Right ventricle myocardium inferior (tissue), 1 donor: ENCODE data around the gene PIH1D2. TPM values are rescaled to one million over a fixed set of nuclear protein-coding genes. Genes with fewer than 3 reads are reported as not detected.
"Not testable (repeated sequence)": the region's sequence is repeated elsewhere in the genome, so short reads cannot be mapped to it uniquely, and the experiment has no call there.

Experiments
- ATAC-seq: fragments of 200-7000 bp; cut with Tn5 transposase; one replicate; pipeline ENCODE4 v1.9.1; 2020; ENCODE audit warnings: mild to moderate bottlenecking, moderate library complexity
- DNase-seq: peaks from one replicate; pipeline ENCODE4 v3.0.0; 2021; ENCODE audit errors: missing footprints
- intact Hi-C: fragments of 100-400 bp; cut with DNase I; formaldehyde crosslinking; loops from one replicate; pipeline ENCODE4 v1.11.0; 2022
- long read RNA-seq: library from polyadenylated mRNA; unstranded; transcript quantifications from one replicate; pipeline ENCODE4 v2.0.0, GENCODE V29; 2021
- total RNA-seq: library from RNA; stranded (reverse); fragmentation: NEBNext Ultra II Directional; extraction: Animal tissue kit (Norgen Biotek cat#: 25700); gene quantifications from one replicate; pipeline ENCODE4 v1.2.1, GENCODE V29; 2021
- donor health status: DM: no; HTN: yes; CAD: no; lungs with severe emphysema.

Gene PIH1D2, protein sequence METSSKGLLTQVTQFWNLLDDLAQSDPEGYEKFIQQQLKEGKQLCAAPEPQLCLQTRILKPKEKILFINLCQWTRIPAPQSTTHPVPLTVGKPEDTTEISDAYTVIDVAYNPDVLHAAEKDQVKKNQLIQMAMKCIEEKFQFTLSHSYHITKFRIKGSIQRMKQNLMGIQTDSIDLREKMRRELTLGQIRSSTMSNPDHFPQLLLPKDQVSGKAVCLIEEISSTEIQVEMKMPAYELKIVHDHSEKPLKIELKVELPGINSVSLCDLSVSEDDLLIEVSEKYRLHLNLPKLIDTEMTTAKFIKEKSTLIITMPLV
- total RNA-seq, result 1.2 TPM
- long read RNA-seq, result 0 reads

DNA sequence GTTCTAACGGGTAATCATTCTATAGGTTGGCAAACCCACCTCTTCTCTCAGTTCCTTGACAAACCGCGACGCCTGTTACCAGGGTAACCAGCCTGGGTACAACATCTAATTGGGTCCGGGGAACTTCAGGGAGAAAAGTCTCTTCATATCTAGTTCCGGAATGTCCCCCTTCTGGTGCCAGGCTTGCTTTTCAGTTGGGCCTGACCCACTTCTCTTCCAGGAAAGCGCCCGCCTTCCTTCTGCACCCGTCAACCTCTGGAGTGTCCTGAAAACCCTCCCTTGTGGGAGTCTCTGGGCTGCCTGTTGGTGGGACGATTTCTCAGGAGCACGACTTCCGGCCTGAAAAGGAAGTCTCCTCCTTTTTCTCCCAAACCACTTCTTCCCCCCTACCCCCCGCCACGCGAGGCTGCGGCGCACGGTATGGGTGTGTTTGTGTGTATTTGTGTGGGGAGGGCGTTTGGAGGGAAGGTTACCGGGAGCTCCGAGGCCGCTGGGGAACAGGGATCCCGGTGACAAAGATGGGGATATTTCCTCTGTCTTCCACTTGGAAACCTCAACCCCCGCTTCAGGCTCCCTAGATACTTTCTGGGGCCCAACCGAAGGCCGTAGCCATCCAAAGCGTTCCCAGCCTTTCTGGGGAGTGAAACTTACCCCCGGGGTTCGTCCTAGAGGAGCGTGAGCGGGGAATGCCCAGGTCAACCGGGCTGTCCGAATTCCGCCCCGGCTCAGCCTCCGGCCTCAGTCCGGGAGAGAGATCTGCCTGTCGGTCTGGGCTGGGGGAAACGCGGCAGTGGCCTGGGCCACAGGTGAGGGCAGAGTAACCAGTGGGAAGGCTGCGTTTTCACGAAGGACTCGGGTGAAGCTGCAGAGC, at the start of gene PIH1D2, which contains the start of gene NKAPD1:
Gene PIH1D2 (minus strand): TSS at position 77 of the 871 bp plus-strand sequence. CDS start 843 bp downstream, outside the sequence.
Gene NKAPD1 (plus strand): TSS at position 359 of the 871 bp plus-strand sequence. CDS start 1,276 bp downstream, outside the sequence.
- peak; percentile 90 for ATAC-seq
- DNase-seq, result peak; percentile 85
- intact Hi-C loops, result no loop called here

DNA sequence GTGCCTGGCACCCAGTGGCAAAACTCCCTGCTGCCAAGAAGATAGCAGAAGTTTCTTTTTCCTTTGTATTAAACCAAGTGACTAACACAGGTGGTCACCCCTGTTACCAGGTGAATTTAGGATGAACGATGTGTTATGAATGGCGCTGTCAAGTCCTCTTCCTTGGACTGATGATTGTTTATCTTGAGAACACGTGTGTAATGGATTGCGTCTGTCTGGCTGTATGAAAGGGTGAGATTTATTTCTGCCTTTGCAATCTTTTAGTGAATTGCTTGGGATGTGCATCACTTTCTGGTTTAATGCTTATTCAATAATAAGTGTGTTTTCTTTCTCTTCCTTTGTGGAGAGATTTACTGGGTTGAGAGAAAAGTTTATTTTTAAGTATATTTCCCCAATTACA, 49.3 kb upstream of the PIH1D2 start:
- intact Hi-C loops, result no loop called here
- DNase-seq, result no peak
- ATAC-seq, result no peak

DNA sequence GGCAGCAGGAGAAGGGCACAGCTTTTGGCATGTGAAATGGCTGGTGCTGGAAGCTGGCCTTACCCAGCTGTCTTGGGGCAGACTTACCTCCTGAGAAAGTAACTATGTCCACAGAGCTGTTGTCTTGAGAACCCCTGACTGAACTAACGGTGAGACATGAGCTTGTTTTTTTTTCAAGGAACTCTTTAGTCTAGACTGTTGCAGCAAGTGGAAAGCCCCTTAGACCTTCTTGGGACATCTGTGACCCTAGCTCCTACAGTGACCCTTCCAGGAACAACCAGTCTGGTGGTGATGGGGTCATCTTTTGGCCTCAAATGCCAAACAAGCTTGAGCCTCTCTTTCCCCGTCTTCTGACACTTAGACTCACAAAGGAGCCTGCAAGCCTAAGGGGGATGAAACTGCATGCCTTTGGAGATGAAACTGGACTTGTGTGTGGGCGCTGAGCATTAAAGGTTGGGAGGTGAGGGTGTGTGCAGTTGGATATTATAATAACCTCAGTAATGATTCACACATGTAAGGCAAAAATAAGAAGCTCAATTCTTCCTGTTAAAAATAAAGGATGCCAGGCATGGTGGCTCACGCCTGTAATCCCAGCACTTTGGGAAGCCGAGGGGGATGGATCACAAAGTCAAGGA, 48.3 kb upstream of the PIH1D2 start:
- no peak for DNase-seq
- intact Hi-C loops, result no loop called here
- no peak for ATAC-seq

DNA sequence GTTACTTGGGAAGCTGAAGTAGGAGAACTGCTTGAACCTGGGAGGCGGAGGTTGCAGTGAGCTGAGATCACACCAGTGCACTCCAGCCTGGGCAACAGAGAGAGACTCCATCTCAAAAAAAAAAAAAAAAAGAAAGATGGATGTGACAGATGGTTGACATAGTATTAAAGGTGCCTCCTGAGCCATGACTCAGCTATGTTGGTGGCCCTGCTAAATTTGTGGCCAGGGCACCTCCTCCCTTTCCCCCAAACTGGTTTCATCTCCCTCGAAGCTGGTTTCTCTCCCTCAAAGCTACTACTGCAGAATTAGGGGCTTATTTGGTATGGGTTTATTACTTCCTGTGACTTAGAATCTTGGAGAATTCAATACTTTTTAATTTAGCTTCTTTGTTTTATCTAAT, 44.4 kb upstream of the PIH1D2 start:
- intact Hi-C loops, result no loop called here
- DNase-seq (no peak), ATAC-seq (no peak)

DNA sequence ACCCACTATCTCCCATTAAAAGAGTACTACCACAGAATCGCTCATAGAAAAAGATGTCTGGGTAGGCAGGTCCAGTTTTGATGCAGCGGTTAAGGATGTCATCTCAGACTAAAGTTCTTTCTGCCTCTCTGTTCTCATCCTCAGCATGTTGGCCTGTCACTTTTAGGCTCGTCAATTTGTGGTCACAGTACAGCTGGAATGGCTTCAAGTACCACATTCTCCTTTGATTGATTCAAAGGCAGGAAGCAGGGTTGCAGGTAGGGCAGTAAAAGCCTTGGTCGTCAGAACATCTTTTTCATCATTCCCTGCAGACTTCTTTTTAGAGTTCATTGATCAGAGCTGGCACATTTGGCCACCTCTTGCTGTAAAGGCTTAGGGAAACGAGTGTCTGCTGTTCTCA, 41.6 kb upstream of the PIH1D2 start:
- no peak for DNase-seq
- intact Hi-C loops, result loop anchor here (2.0 kb wide), 1 partner anchor 59 kb away; the partner anchor contains the start of gene BCO2
- no peak for ATAC-seq

DNA sequence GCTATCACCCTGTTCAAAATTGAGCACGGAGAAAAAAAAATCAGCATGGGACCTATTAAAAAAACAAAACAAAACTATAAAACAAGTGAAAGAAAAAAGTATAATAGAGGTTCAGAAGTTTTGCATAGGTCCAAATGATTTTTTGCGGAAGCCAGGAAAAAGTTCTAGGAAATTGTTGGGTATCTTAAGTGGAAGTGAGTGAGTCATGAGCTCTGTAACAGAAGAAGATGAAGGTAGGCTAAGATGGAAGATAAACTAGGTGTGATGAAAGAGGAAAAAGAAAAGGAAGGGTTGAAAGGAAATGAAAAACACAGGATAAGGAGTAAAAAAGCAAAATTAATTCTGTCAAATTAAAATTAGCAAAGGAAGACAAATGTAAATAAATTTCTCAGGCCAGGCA, 40.6 kb upstream of the PIH1D2 start:
- intact Hi-C loops, result loop anchor here (2.0 to 5.0 kb wide), 2 partner anchors 60 to 168 kb away; partner anchors contain the start of gene BCO2
- DNase-seq, result no peak
- no peak for ATAC-seq

DNA sequence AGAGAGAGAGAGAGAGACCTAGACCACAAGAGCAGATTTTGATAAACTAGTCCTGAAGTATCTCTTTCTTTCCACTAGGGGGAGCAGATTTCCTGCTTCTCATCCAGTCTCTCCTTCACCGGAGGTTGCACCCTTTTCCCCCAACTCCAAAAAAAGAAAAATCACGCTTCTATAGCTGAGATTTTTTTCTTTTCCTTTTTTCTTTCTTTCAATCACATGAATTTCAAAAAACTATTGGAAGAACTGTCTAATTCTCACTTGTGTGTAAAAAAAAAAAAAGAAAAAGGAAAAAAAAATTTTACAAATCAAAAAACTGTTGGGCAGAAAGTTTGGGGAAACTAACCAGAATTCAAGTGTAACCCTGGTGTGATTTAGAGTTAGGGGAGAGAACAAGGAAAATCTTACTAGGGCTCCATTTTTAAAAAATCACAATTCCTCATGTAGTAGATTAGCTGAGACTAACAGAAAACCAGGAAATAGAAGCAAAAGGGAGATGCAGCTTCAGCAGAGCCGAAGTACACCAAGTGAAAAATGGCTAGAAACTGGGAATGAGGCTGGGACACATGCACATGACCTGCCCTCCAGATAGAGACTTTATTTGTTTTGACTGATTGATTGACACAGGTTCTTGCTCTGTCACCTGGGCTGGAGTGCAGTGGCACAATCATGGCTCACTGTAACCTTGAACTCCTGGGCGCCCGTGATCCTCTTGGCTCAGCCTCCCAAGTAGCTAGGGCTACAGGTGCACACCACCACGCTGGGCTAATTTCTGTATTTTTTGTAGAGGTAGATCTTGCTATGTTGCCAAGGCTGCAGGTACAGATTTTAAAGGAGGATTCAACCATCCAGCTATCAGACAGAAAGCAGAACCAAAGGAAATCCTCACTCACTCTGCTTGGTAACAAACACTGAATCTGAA, 40.0 kb upstream of the PIH1D2 start:
- intact Hi-C loops, result loop anchor here (2.0 to 5.0 kb wide), 2 partner anchors 61 to 169 kb away; partner anchors contain the start of gene BCO2
- no peak for ATAC-seq
- no peak for DNase-seq

DNA sequence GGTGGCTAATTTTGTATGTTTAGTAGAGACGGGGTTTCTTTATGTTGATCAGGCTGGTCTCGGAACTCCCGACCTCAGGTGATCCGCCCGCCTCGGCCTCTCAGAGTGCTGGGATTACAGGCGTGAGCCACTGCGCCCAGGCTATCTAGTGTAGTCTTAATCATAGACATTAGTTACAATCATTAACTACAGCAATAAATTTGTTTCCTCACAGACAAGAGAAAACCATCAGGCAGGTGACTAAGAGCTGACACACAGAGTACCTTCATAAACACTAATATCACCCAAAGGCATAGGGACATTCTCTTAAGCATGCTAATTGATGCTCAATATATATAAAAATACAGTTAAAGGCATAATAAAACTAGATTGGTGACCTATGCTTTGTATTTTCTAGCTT, 32.3 kb upstream of the PIH1D2 start:
- ATAC-seq, result no peak
- intact Hi-C loops, result no loop called here

DNA sequence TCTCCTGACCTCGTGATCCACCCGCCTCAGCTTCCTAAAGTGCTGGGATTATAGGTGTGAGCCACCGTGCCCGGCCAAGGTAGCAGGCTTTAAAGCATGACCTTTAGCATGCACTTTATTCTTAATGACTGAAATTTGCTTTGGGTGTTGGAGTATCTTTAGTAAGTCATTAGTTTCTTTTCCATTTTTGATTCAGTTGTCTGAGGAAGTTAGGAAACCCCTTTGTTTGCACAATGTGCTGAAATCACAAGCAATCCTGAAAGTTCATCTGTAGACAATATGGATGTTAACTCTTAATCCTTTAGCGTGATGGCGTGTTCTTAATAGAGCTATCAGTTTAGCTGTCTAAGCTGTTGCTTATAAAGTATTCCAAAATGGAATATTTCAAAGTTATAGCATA, 29.6 kb upstream of the PIH1D2 start:
- ATAC-seq (no peak), DNase-seq (no peak)
- intact Hi-C loops, result no loop called here

More for the DNA sequence above, 32.3 kb upstream of the PIH1D2 start:
- no peak for DNase-seq

DNA sequence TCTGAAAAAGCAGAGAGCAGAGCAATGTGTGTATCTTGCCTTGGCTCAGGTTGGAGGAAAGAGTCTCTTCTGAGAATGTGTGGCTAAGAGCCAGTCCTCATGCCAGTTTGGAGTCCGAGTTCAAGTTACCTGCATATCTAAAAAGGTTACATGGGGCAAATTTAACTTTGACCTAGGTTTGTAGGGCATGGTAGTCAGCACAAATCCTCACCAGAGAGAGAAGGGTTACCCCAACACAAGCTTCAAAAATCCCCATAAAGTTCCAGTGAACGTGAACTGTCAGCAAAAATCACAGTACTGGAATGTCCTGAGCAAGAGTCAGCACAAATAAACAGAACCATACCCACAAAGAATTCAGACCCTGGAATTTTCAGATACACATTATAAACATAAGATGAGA, 26.6 kb upstream of the PIH1D2 start:
- intact Hi-C loops, result no loop called here
- ATAC-seq (no peak), DNase-seq (no peak)

DNA sequence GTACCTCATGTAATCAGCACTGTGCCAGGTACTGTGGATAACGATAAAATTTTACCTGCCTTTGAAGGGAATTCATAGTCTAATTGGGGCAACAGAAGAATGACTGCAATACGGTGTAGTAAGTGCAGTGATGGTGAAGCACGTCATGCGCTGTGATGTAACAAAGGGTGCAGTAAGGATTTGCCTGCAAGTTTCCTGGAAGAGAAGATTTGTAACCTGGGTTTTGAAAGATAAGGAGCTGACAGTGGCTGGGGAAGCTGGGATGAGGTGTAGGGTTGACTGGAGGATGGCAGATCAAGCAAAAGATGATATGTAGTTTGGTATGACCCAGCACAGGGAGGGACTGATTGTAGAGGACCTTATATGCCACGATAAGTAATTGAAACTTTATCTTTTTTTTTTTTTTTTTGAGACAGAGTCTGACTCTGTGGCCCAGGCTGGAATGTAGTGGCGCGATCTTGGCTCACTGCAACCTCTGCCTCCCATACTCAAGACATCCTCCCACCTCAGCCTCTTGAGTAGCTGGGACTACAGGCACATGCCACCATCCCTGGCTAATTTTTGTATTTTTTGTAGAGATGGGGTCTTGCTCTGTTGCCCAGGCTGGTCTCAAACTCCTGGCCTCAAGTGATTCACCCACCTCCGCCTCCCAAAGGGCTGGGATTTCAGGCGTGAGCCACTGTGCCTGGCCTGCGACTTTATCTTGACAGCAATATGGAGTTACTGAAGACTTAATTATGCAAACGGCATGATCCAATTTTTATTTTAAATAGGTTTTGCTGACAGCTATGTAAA, 24.1 kb upstream of the PIH1D2 start:
- DNase-seq, result no peak
- ATAC-seq, result no peak
- intact Hi-C loops, result no loop called here

DNA sequence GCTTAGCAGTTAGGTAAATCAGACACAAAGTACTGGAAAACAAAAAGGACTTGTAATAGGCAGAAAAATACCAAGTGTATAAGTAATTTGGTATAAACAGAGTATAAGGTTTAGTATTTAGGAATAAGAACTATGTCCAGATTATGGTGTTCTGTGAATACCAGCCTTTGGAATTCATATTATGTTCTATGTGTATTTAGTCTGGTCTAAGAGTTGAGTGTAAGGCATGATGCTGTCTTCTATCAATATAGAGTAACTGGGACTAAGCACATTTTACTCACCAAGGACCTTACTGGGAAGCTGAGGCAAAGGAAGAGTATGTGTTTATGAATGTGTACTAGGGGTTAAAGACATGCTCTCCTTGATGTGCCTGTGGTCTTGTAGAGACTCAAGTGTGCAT, 22.4 kb upstream of the PIH1D2 start:
- no peak for ATAC-seq
- DNase-seq, result no peak
- intact Hi-C loops, result no loop called here

DNA sequence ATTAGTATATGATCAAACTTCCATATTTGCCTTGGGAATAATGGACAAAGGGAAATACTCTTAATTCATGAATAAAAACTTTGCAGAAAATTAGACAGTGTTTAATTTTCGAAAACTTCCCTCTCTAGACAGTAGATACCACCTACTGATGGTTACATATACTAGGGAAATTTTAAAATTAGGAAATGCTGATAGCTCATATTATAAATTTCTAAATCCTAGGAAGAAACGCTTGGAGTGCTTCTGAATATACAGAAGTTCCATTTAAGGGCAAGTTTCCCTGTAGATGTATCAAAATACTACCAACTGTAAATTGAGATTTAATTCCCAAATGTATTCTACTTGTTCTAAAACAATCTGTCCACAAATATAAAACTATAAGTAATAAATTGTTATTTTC, 21.5 kb upstream of the PIH1D2 start:
- ATAC-seq, DNase-seq, intact Hi-C loops: not testable (repeated sequence)

DNA sequence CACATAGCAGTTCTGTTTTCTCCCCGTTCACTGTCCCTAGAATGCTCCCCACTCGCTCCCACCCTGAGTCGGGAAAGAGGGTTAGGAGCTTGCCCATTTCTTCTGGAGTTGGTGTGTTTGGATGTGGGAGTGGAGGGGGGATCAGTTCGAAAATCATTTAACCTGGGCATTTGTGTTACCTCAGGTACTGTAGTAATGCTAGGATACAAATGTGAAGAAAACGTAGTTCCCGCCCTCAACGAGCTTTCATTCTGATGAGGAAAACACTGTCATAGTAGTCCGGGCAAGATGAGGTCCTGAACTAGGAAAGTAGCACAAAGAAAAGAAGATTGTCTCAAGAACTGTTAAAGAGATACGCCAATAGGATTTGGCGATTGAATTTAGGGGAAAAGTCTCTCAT, 13.4 kb upstream of the PIH1D2 start:
- ATAC-seq, result peak; percentile 6
- DNase-seq, result no peak
- intact Hi-C loops, result loop anchor here (2.0 to 5.0 kb wide), 2 partner anchors 160 to 208 kb away; partner anchors contain the start of genes CFAP68 and FDXACB1

DNA sequence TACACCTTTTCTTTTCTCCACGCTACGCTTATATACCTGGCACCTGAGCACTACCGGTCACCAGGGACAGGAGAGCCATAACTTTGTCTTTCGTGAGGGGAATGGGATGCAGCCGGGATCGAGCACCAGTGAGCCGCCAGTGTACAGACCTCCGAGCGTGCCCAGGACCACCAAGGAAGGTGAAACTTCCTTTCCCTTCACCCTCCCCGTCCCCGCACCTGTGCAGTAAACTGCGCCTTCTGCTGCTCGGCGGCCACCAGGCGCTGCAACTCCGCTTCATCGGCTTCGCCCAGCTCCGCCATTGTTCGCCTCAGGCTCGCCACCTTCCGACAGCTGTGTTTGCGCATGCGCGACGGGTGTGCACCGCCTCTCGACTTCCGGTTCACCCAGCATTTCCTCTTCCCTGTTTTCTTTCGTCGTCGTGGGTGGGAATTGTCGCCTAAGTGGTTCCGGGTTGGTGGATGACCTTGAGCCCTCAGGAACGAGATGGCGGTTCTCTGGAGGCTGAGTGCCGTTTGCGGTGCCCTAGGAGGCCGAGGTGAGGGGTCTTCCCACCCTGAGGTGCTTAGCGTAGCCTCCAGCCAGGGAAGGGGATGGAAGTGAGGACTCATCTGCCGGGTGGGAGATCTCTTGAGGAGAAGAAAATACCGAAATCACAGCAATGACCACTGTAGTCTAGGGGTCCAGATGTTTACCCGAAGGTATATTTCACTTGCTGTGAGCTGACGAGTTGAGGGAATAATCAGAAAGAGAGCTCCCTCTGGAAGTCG, 12.8 kb upstream of the PIH1D2 start, which contains the start of the genes SDHD and TIMM8B:
Gene SDHD (plus strand): TSS at position 452 of the 770 bp plus-strand sequence. CDS start 35 bp downstream, at position 487.
Gene TIMM8B (minus strand): TSS at position 335 of the 770 bp plus-strand sequence. CDS start 33 bp downstream, at position 302.
- DNase-seq (peak; percentile 96), ATAC-seq (peak; percentile 96)
- intact Hi-C loops, result loop anchor here (2.0 to 5.0 kb wide), 2 partner anchors 159 to 208 kb away; partner anchors contain the start of genes CFAP68 and FDXACB1

DNA sequence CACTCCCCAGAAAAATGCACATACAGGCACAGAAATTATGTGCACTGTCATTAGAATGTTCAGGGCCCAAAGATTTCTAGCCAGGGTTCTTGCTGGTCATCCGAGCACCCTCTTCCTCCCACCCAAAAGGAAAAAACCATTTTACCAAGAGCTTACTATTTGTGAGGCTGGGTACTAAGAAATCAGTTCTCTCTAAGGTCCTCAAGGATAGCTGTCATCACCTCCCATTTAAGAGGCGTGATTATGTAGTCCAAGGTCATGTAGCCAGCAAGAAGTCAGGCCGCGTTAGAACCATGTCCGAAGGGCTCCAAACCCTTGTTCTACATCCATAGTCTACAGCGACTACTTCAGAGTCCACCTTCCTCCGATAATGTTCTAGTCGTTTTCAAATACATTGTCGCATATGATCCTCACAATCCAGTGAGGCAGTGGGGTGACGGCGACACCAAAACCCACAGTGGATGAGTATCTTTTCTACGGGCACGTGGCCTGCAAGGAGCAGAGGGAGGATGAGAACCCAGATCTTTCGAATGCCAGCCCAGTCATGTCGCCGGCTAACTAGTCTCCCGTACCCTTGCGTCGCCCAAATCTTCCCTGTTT, 12.1 kb upstream of the PIH1D2 start:
- ATAC-seq, result peak; percentile 24
- intact Hi-C loops, result loop anchor here (2.0 to 5.0 kb wide), 2 partner anchors 159 to 207 kb away; partner anchors contain the start of genes CFAP68 and FDXACB1
- DNase-seq, result no peak
